ENCODE data around the gene ASAP3.

GRCh38 chr1:23450894-23451293 lies 33.1 kb downstream of the ASAP3 start:
- TF ChIP-seq CTCF (IDR thresholded peaks at IDR 0.05), result no peak
- TF ChIP-seq MAFK (IDR thresholded peaks at IDR 0.05; ENCODE audit: partially characterized antibody), result no peak

Measured in A549 (cell line).